ENCODE measurements around the gene CD59. TPM values are rescaled to one million over a fixed set of nuclear protein-coding genes. Genes with fewer than 3 reads are reported as not detected.
A peak's percentile ranks its signal among the peaks of the same experiment; 100 is the strongest.

The CD59 gene
- total and polyA plus RNA-seq, 2 donors (not counting 3 experiments of a cell fraction or from before 2014, with no cell fraction given), result 992 to 1,084 TPM

GRCh38 chr11:33722590-33723234 is 13.5 kb downstream of the CD59 start:
- peaks cover 60% of the 10 kb centered on the region for H3K4me1 ChIP-seq (ENCODE audit: control insufficient read depth, extremely low read depth, insufficient read depth, low read length)
- peak overlapping the region; percentile 99 for H3K27ac ChIP-seq (ENCODE audit: insufficient read depth, low read depth, low read length)
- no peak overlapping the region for H2AFZ ChIP-seq (ENCODE audit: low read depth, low read length)
- ChIA-PET POLR2A (interaction anchor here (0.6 kb wide), 1 partner anchor 21 kb away, joined by 3 read pairs; the partner anchor contains the start of gene C11orf91), CTCF (interaction anchor here (1.2 to 6.3 kb wide), 3 partner anchors 8 to 20 kb away, joined by 3 to 52 read pairs (median 6); partner anchors contain the start of gene CD59)
- H3K36me3 ChIP-seq (ENCODE audit: control insufficient read depth in 2 of 2, extremely low read depth in 1 of 2, insufficient read depth in 2 of 2, low read length in 2 of 2), result peaks cover 18 to 26% of the 10 kb centered on the region in 2 experiments
- no peaks in the 10 kb centered on the region for H4K20me1 ChIP-seq (replicated peaks; ENCODE audit: control insufficient read depth, extremely low read depth, insufficient read depth, low read length)
- FAIRE-seq (peak; percentile 38), DNase-seq (ENCODE audit: low read depth, low spot score) (peak; percentile 69)
- no peak overlapping the region for H3K4me3 ChIP-seq (replicated peaks in 1 of 3; ENCODE audit: insufficient read depth in 1 of 3, low read depth in 1 of 3, low read length in 3 of 3)
- peak overlapping the region; percentile 60 for H3K4me2 ChIP-seq (ENCODE audit: insufficient read depth, low read length)
- peak overlapping the region; percentile 81 for H3K9ac ChIP-seq (replicated peaks; ENCODE audit: extremely low read depth, insufficient read depth, low read length)
- BruUV-seq (replicated peaks), result TSS peak; percentile 35
- TF ChIP-seq GATA2 (IDR thresholded peaks at IDR 0.05; ENCODE audit: insufficient read depth, insufficient read length, low read depth, low read length) (peak; percentile 92), POLR2A (IDR thresholded peaks at IDR 0.05; ENCODE audit: low read depth, low read length) (no peak), MAX (IDR thresholded peaks at IDR 0.05; ENCODE audit: insufficient read depth, insufficient read length) (no peak), CTCF (IDR thresholded peaks at IDR 0.05; ENCODE audit: extremely low read depth in 1 of 2, insufficient read depth in 1 of 2, low read depth in 1 of 2, low read length in 2 of 2) (no peak), EZH2 (IDR thresholded peaks at IDR 0.05; ENCODE audit: borderline replicate concordance, low read depth, low read length, severe bottlenecking) (no peak), JUN (IDR thresholded peaks at IDR 0.05; ENCODE audit: borderline replicate concordance, insufficient read depth, insufficient read length, low read depth) (no peak), FOS (IDR thresholded peaks at IDR 0.05; ENCODE audit: borderline replicate concordance, insufficient read depth, low read length) (peak; percentile 21), POLR2AphosphoS5 (IDR thresholded peaks at IDR 0.05; ENCODE audit: insufficient read depth, low read depth, low read length) (peak; percentile 25), MYC (IDR thresholded peaks at IDR 0.05; ENCODE audit: low read depth, low read length) (no peak)
- H3K79me2 ChIP-seq (ENCODE audit: control insufficient read depth, insufficient read depth, low read length), result peaks cover 96% of the 10 kb centered on the region
- dilution Hi-C loops (cut with MboI; ENCODE audit: extremely low pct_ligation_motif_present, low sequenced_read_pairs) (no loop called here), intact Hi-C loops (cut with micrococcal nuclease) (loop anchor here (1.0 kb wide), 3 partner anchors 14 to 32 kb away; partner anchors contain the start of gene CD59)
- no peaks in the 10 kb centered on the region for H3K27me3 ChIP-seq (ENCODE audit: control insufficient read depth in 2 of 2, insufficient read depth in 2 of 2, low read length in 2 of 2)
- no peaks in the 10 kb centered on the region for H3K9me1 ChIP-seq (replicated peaks; ENCODE audit: control insufficient read depth, extremely low read depth, insufficient read depth, low read length)
- H3K9me3 ChIP-seq (replicated peaks; ENCODE audit: control insufficient read depth, insufficient read depth, low read length), result no peaks in the 10 kb centered on the region

Measured in endothelial cell of umbilical vein (primary cell).